IMR-90 (cell line): Measurements from ENCODE around the gene ZNF274. TPM values are rescaled to one million over a fixed set of nuclear protein-coding genes. Genes with fewer than 3 reads are reported as not detected.

ENCODE experiments used
- ATAC-seq: fragments of 200-7000 bp; cut with Tn5 transposase; 2 replicates; pipeline ENCODE4 v1.9.1; 2020; ENCODE audit warnings: low read depth, mild to moderate bottlenecking, moderate library complexity
- BruUV-seq: library from RNA; stranded (reverse); fragments of 400-500 nt; replicated peaks from 2 replicates; lab custom pipeline; 2021; lab: Mats Ljungman, UMichigan
- CTCF ChIA-PET: fragments of 300-600 bp; formaldehyde crosslinking; extraction: SDS; loops from one replicate; lab custom pipeline; 2021; ENCODE audit warnings: antibody characterized with exemption; lab: Yijun Ruan, JAX
- POLR2A ChIA-PET: fragments of 300-600 bp; sonication (Branson Sonifier 250); formaldehyde crosslinking; loops from one replicate; lab custom pipeline; 2022; ENCODE audit warnings: antibody characterized with exemption; ENCODE audit not compliant: unreplicated experiment; lab: Charles Lee
- DNase-seq: peaks from one replicate; pipeline ENCODE4 v3.0.0; 2013
- H2AFZ ChIP-seq: replicated peaks from 2 replicates; pipeline ENCODE3; 2013; ENCODE audit warnings: low read length, mild to moderate bottlenecking; ENCODE audit not compliant: poor library complexity
- H2AK5ac ChIP-seq: 2 replicates; pipeline ENCODE4 v1.6.1; 2013; ENCODE audit warnings: low read depth, low read length, inconsistent platforms
- H2AK9ac ChIP-seq: replicated peaks from 2 replicates; pipeline ENCODE3; 2013; ENCODE audit warnings: mild to moderate bottlenecking, low read depth, low read length, moderate library complexity; ENCODE audit not compliant: poor library complexity
- H2BK120ac ChIP-seq: 2 replicates; pipeline ENCODE4 v1.6.1; 2013; ENCODE audit warnings: low read depth, low read length, inconsistent platforms
- H2BK15ac ChIP-seq: 3 replicates; pipeline ENCODE4 v1.6.1; 2013; ENCODE audit warnings: low read depth, low read length, inconsistent platforms
- H2BK20ac ChIP-seq: 2 replicates; pipeline ENCODE4 v1.6.1; 2013; ENCODE audit warnings: low read depth, mild to moderate bottlenecking, inconsistent platforms, low read length, moderate library complexity
- H2BK5ac ChIP-seq: 2 replicates; pipeline ENCODE4 v1.6.1; 2013; ENCODE audit warnings: mild to moderate bottlenecking, low read depth, low read length, inconsistent platforms; ENCODE audit not compliant: poor library complexity, severe bottlenecking
- H3K14ac ChIP-seq: replicated peaks from 2 replicates; pipeline ENCODE4 v1.6.1; 2013; ENCODE audit warnings: low read depth, low read length, inconsistent platforms
- H3K18ac ChIP-seq: 2 replicates; pipeline ENCODE4 v1.6.1; 2013; ENCODE audit warnings: low read depth, low read length, control low read depth
- H3K23ac ChIP-seq: 2 replicates; pipeline ENCODE4 v1.6.1; 2013; ENCODE audit warnings: low read depth, low read length, inconsistent platforms
- H3K27ac ChIP-seq: 2 replicates; pipeline ENCODE4 v1.5.1; 2013; ENCODE audit warnings: mild to moderate bottlenecking, control low read depth, low read length; ENCODE audit not compliant: insufficient read depth
- H3K27me3 ChIP-seq: 2 replicates; pipeline ENCODE4 v1.6.1; 2013; ENCODE audit warnings: low read length; ENCODE audit not compliant: control insufficient read depth, insufficient read depth
- H3K36me3 ChIP-seq: 2 replicates; pipeline ENCODE4 v1.6.1; 2013; ENCODE audit warnings: low read length, mixed read lengths; ENCODE audit not compliant: control insufficient read depth, insufficient read depth
- H3K4ac ChIP-seq: 2 replicates; pipeline ENCODE4 v1.6.1; 2013; ENCODE audit warnings: low read depth, low read length, inconsistent platforms
- H3K4me1 ChIP-seq: 2 replicates; pipeline ENCODE4 v1.6.1; 2013; ENCODE audit warnings: low read length, mixed read lengths; ENCODE audit not compliant: control insufficient read depth, insufficient read depth
- H3K4me2 ChIP-seq: 2 replicates; pipeline ENCODE4 v1.6.1; 2013; ENCODE audit warnings: low read depth, mild to moderate bottlenecking, control low read depth, low read length, moderate library complexity
- H3K4me3 ChIP-seq: 2 replicates; pipeline ENCODE4 v1.5.1; 2013; ENCODE audit warnings: low read depth, mild to moderate bottlenecking, control low read depth, low read length, moderate library complexity; ENCODE audit not compliant: insufficient read depth
- H3K56ac ChIP-seq: 2 replicates; pipeline ENCODE4 v1.6.1; 2013; ENCODE audit warnings: low read length, inconsistent platforms; ENCODE audit not compliant: insufficient read depth; ENCODE audit errors: extremely low read depth
- H3K79me1 ChIP-seq, 2 experiments: 2 replicates each; pipeline ENCODE4 v1.6.1; 2013; ENCODE audit warnings: low read length in 2 of 2, inconsistent platforms in 1 of 2, low read depth in 1 of 2
- H3K9ac ChIP-seq: 2 replicates; pipeline ENCODE4 v1.6.1; 2013; ENCODE audit warnings: low read depth, low read length, control low read depth
- H3K9me1 ChIP-seq: 2 replicates; pipeline ENCODE4 v1.6.1; 2013; ENCODE audit warnings: low read length, inconsistent platforms; ENCODE audit not compliant: insufficient read depth
- H3K9me3 ChIP-seq: 2 replicates; pipeline ENCODE4 v1.6.1; 2013; ENCODE audit warnings: low read length; ENCODE audit not compliant: control insufficient read depth, insufficient read depth
- H4K20me1 ChIP-seq: 2 replicates; pipeline ENCODE4 v1.6.1; 2013; ENCODE audit warnings: low read length, inconsistent platforms; ENCODE audit not compliant: insufficient read depth
- H4K5ac ChIP-seq: 2 replicates; pipeline ENCODE4 v1.6.1; 2013; ENCODE audit warnings: mild to moderate bottlenecking, low read depth, low read length, control low read depth
- H4K8ac ChIP-seq, 2 experiments: 2 replicates each; pipeline ENCODE4 v1.6.1; 2013; ENCODE audit warnings: low read depth in 2 of 2, low read length in 2 of 2, control low read depth in 1 of 2, inconsistent platforms in 1 of 2
- H4K91ac ChIP-seq: 2 replicates; pipeline ENCODE4 v1.6.1; 2013; ENCODE audit warnings: low read depth, low read length, inconsistent platforms; ENCODE audit not compliant: insufficient read depth
- BHLHE40 ChIP-seq: fragments of 150-350 bp; IDR thresholded peaks from 2 replicates; pipeline ENCODE4 v1.6.1; 2016; ENCODE audit warnings: mild to moderate bottlenecking, low read depth, low read length
- FOS ChIP-seq: fragments of 150-350 bp; IDR thresholded peaks from 2 replicates; pipeline ENCODE4 v1.6.1; 2016; ENCODE audit warnings: low read depth, low read length
- POLR2A ChIP-seq: IDR thresholded peaks from 2 replicates; pipeline ENCODE4 v1.6.1; 2012; ENCODE audit warnings: mild to moderate bottlenecking, low read depth, low read length
- WGBS, 2 experiments: methylation state at CpG; one replicate each; pipeline versions ENCODE4 v1.1.5 to v1.1.7; 2013; ENCODE audit warnings: missing lambda C conversion rate in 2 of 2; ENCODE audit not compliant: insufficient read length in 1 of 2; ENCODE audit errors: extremely low coverage in 2 of 2; 5-methylcytosine and 5-hydroxymethylcytosine counted together
- dilution Hi-C: fragments of 300-500 bp; cut with HindIII; formaldehyde crosslinking; loops from one replicate; pipeline ENCODE4 v1.14.3; 2018; ENCODE audit warnings: low sequenced_read_pairs; ENCODE audit not compliant: unreplicated experiment
- in situ Hi-C: fragments of 300-500 bp; cut with MboI; formaldehyde crosslinking; loops from 3 replicates; pipeline ENCODE4 v1.14.3; 2019; ENCODE audit warnings: low sequenced_read_pairs, inconsistent platforms, mixed read lengths
- intact Hi-C: fragments of 100-400 bp; cut with micrococcal nuclease; formaldehyde crosslinking; loops from 2 replicates; pipeline ENCODE4 v1.10.0; 2022
- polyA plus RNA-seq, 3 experiments: library from polyadenylated mRNA; depleted of rRNA; stranded (reverse); fragments of >200 nt; gene quantifications; 2 replicates each; pipeline ENCODE4 v1.2.3, GENCODE V29; 2012; ENCODE audit warnings: low replicate concordance in 1 of 3
- total RNA-seq: library from RNA; depleted of rRNA; stranded (reverse); fragments of >200 nt; gene quantifications from 2 replicates; pipeline ENCODE4 v1.2.3, GENCODE V29; 2012

ZNF274 gene
- total and polyA plus RNA-seq, 2 of the 4 experiments (the other 2 are of a cell fraction) = 12.1 to 15.2 TPM

DNA sequence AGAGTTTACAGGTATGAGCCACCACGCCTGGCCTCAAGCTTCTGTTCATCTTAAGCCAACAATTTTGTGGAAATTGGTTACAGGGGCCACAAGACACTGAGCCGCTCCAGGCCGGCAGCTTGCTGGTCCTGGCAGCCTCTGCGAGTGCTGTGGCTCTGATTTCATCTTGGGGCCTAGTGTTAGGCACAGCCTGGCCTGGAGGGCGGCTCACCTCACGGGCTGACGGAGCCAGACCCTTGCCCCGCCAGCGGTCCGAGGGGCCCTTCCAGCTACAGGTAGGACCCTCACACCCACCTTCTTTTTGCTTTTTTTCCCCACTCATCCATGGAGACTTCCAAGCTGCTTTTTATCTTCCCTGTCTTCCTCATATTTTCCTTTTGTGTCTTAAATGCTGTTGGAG lies 54.5 kb downstream of the ZNF274 start:
- intact Hi-C loops = no loop called here
- CTCF ChIA-PET = no interaction called here

More for the DNA sequence above, 54.5 kb downstream of the ZNF274 start:
- H3K79me1 ChIP-seq = peaks cover 13 to 15% of the 10 kb centered on the region in 2 experiments
- H3K4ac ChIP-seq = no peak overlapping the region
- no peak overlapping the region for H4K91ac ChIP-seq
- H3K9ac ChIP-seq = no peak overlapping the region
- no peak overlapping the region for H3K4me3 ChIP-seq
- no peak overlapping the region for H3K27ac ChIP-seq
- peaks cover 66% of the 10 kb centered on the region for H3K36me3 ChIP-seq
- dilution Hi-C loops = no loop called here
- no peak for TF ChIP-seq FOS
- no peak for TF ChIP-seq POLR2A
- no peak for TF ChIP-seq BHLHE40
- no peaks in the 10 kb centered on the region for H4K20me1 ChIP-seq
- no peak overlapping the region for H4K8ac ChIP-seq
- H3K9me1 ChIP-seq = no peaks in the 10 kb centered on the region
- H3K4me1 ChIP-seq = no peaks in the 10 kb centered on the region
- H3K23ac ChIP-seq = no peak overlapping the region
- no peak overlapping the region for H3K4me2 ChIP-seq
- no peak for DNase-seq
- no peak overlapping the region for H3K14ac ChIP-seq
- BruUV-seq = no TSS peak
- no peak overlapping the region for H2BK5ac ChIP-seq
- no peak overlapping the region for H3K18ac ChIP-seq
- no peak overlapping the region for H2BK15ac ChIP-seq
- in situ Hi-C loops = no loop called here
- no peak overlapping the region for H2BK20ac ChIP-seq
- ATAC-seq = no peak
- POLR2A ChIA-PET = no interaction called here
- H3K27me3 ChIP-seq = no peaks in the 10 kb centered on the region
- WGBS, 2 experiments = 92% methylated on average over 2 of the region's 10 CpGs; no CpG with 5 or more reads in 1 of the 2 experiments
- H2BK120ac ChIP-seq = no peak overlapping the region
- peaks cover 59% of the 10 kb centered on the region for H3K9me3 ChIP-seq
- no peak overlapping the region for H3K56ac ChIP-seq
- H2AFZ ChIP-seq = no peak overlapping the region
- no peak overlapping the region for H2AK5ac ChIP-seq
- no peak overlapping the region for H4K5ac ChIP-seq
- H2AK9ac ChIP-seq = no peak overlapping the region
